Thymus (tissue), 11 donors: ENCODE results near the gene DNAJB13. TPM values are rescaled to one million over a fixed set of nuclear protein-coding genes. Genes with fewer than 3 reads are reported as not detected.
"Not testable (repeated sequence)": the region's sequence is repeated elsewhere in the genome, so short reads cannot be mapped to it uniquely, and the experiment has no call there.

Experiments used
- DNase-seq, 9 donors: peaks; one replicate each; pipeline ENCODE4 v3.0.0-alpha.2; 2013; ENCODE audit warnings: low spot score in 9 of 9, low read depth in 6 of 9, missing footprints in 1 of 9
- H3K27ac ChIP-seq, 2 donors: one replicate each; pipeline ENCODE4 v1.5.1; 2013; ENCODE audit warnings: control low read depth in 1 of 2, low read depth in 1 of 2, low read length in 1 of 2, mild to moderate bottlenecking in 1 of 2, moderate library complexity in 1 of 2
- H3K27me3 ChIP-seq, 2 donors: one replicate each; pipeline ENCODE4 v1.5.1; 2013; ENCODE audit warnings: low read length in 1 of 2; ENCODE audit not compliant: control insufficient read depth in 2 of 2, insufficient read depth in 1 of 2
- H3K36me3 ChIP-seq, 2 donors: one replicate each; pipeline ENCODE4 v1.5.1; 2013; ENCODE audit warnings: low read length in 1 of 2, mild to moderate bottlenecking in 1 of 2, moderate library complexity in 1 of 2; ENCODE audit not compliant: control insufficient read depth in 2 of 2, insufficient read depth in 2 of 2
- H3K4me1 ChIP-seq, 2 donors: one replicate each; pipeline ENCODE4 v1.5.1; 2013; ENCODE audit warnings: low read length in 2 of 2; ENCODE audit not compliant: control insufficient read depth in 2 of 2, insufficient read depth in 2 of 2
- H3K4me3 ChIP-seq, 2 donors: one replicate each; pipeline ENCODE4 v1.5.1; 2013; ENCODE audit warnings: low read length in 2 of 2, control low read depth in 1 of 2, mild to moderate bottlenecking in 1 of 2
- H3K9me3 ChIP-seq, 2 donors: one replicate each; pipeline ENCODE4 v1.5.1; 2013; ENCODE audit warnings: low read length in 1 of 2, mild to moderate bottlenecking in 1 of 2; ENCODE audit not compliant: control insufficient read depth in 2 of 2, insufficient read depth in 1 of 2
- WGBS: extraction: QIAGEN DNeasy Blood & Tissue Kit; methylation state at CpG from one replicate; pipeline ENCODE4 v1.1.7; 2013; 5-methylcytosine and 5-hydroxymethylcytosine counted together
- polyA plus RNA-seq: library from polyadenylated mRNA; stranded (reverse); fragments of 200-250 nt; gene quantifications from one replicate; pipeline ENCODE4 v1.2.3, GENCODE V29; 2013
- total RNA-seq: library from RNA; stranded (reverse); fragments of 120-200 nt; gene quantifications from one replicate; pipeline ENCODE4 v1.2.4, GENCODE V29; 2013
- donor health status: healthy.

The DNAJB13 gene
- total and polyA plus RNA-seq, 2 donors, result 0.24 to 0.30 TPM

- H3K4me3 ChIP-seq, result peak overlapping the region; percentile 65 to 96
- 28% methylated on average over 6 of the region's 6 CpGs for WGBS
- peak; percentile 76 to 97 (median 92) for DNase-seq
- peaks cover 41 to 74% of the 10 kb centered on the region in 2 donors for H3K4me1 ChIP-seq
- no peaks in the 10 kb centered on the region for H3K27me3 ChIP-seq
- H3K36me3 ChIP-seq, result peaks cover 50 to 58% of the 10 kb centered on the region in 2 donors
- peak overlapping the region; percentile 95 to 96 for H3K27ac ChIP-seq
- peaks cover 0 to 1% of the 10 kb centered on the region in 2 donors for H3K9me3 ChIP-seq
Observed at GRCh38 chr11:73980001-73980961, 29.5 kb downstream of the DNAJB13 start.

GRCh38 chr11:73981051-73981805 lies 30.4 kb downstream of the DNAJB13 start:
- WGBS, result 84% methylated on average over 13 of the region's 13 CpGs
- Histone ChIP-seq H3K27me3 (no peaks in the 10 kb centered on the region), H3K27ac (peak overlapping the region; percentile 95 to 96), H3K4me1 (peaks cover 37 to 68% of the 10 kb centered on the region in 2 donors), H3K4me3 (peak overlapping the region; percentile 65 to 96), H3K9me3 (no peaks in the 10 kb centered on the region), H3K36me3 (peaks cover 41 to 48% of the 10 kb centered on the region in 2 donors)
- DNase-seq, result no peak

GRCh38 chr11:73982595-73982989 lies 31.8 kb downstream of the DNAJB13 start, which contains the start of gene UCP2:
Gene UCP2 (minus strand): TSS chr11:73982843. CDS start chr11:73978378, 4,465 bp downstream.
- peak within 1 kb of the TSS; percentile 65 to 96 for H3K4me3 ChIP-seq
- H3K36me3 ChIP-seq, result peaks cover 27 to 35% of the 10 kb centered on the region in 2 donors
- DNase-seq, result peak in 7 of 9 donors; percentile 68 to 90 (median 81)
- under 1% methylated on average over 43 of the region's 43 CpGs for WGBS
- peaks cover 28 to 57% of the 10 kb centered on the region in 2 donors for H3K4me1 ChIP-seq
- H3K9me3 ChIP-seq, result no peaks in the 10 kb centered on the region
- H3K27me3 ChIP-seq, result no peaks in the 10 kb centered on the region
- H3K27ac ChIP-seq, result peak within 1 kb of the TSS; percentile 96

GRCh38 chr11:73982990-73983740 lies 32.3 kb downstream of the DNAJB13 start:
- H3K27ac ChIP-seq, result peak overlapping the region; percentile 94 to 96
- DNase-seq, result peak in 8 of 9 donors; percentile 76 to 96 (median 91)
- peaks cover 22 to 29% of the 10 kb centered on the region in 2 donors for H3K36me3 ChIP-seq
- WGBS, result 4% methylated on average over 56 of the region's 56 CpGs
- no peaks in the 10 kb centered on the region for H3K9me3 ChIP-seq
- H3K27me3 ChIP-seq, result no peaks in the 10 kb centered on the region
- peak overlapping the region; percentile 65 to 96 for H3K4me3 ChIP-seq
- H3K4me1 ChIP-seq, result peaks cover 23 to 51% of the 10 kb centered on the region in 2 donors

GRCh38 chr11:73983741-73984538 lies 33.1 kb downstream of the DNAJB13 start:
- Histone ChIP-seq H3K4me1 (peaks cover 15 to 43% of the 10 kb centered on the region in 2 donors), H3K36me3 (peaks cover 14 to 21% of the 10 kb centered on the region in 2 donors), H3K27ac (peak overlapping the region; percentile 94 to 96), H3K4me3 (peak overlapping the region; percentile 65 to 96), H3K9me3 (no peaks in the 10 kb centered on the region), H3K27me3 (no peaks in the 10 kb centered on the region)
- WGBS, result 66% methylated on average over 18 of the region's 18 CpGs
- peak in 1 of 9 donors; percentile 54 for DNase-seq

GRCh38 chr11:73985661-73986060 lies 34.8 kb downstream of the DNAJB13 start:
- H3K27me3 ChIP-seq, H3K4me3 ChIP-seq, H3K9me3 ChIP-seq, H3K27ac ChIP-seq, DNase-seq: not testable (repeated sequence)
- WGBS, result 98% methylated on average over 4 of the region's 4 CpGs
- Histone ChIP-seq H3K36me3 (peaks cover 8 to 10% of the 10 kb centered on the region in 2 donors), H3K4me1 (peaks cover 8 to 26% of the 10 kb centered on the region in 2 donors)

- no peak overlapping the region for H3K27ac ChIP-seq
- WGBS, result 97% methylated on average over 7 of the region's 7 CpGs
- no peak overlapping the region for H3K4me3 ChIP-seq
- peaks cover 2 to 22% of the 10 kb centered on the region in 2 donors for H3K4me1 ChIP-seq
- H3K36me3 ChIP-seq, result no peaks in the 10 kb centered on the region
- no peak for DNase-seq
- H3K27me3 ChIP-seq, result no peaks in the 10 kb centered on the region
- H3K9me3 ChIP-seq, result no peaks in the 10 kb centered on the region
Observed at GRCh38 chr11:73988227-73988626, 37.4 kb downstream of the DNAJB13 start.

GRCh38 chr11:73989156-73989555 lies 38.3 kb downstream of the DNAJB13 start:
- Histone ChIP-seq H3K36me3 (no peaks in the 10 kb centered on the region), H3K4me3 (no peak overlapping the region), H3K27ac (no peak overlapping the region), H3K27me3 (no peaks in the 10 kb centered on the region), H3K9me3 (no peaks in the 10 kb centered on the region), H3K4me1 (peaks cover 2 to 13% of the 10 kb centered on the region in 2 donors)
- WGBS, result 97% methylated on average over 6 of the region's 6 CpGs
- no peak for DNase-seq
